PC-9 (cell line): ENCODE measurements around the gene ST8SIA1.

Experiments used
- CTCF ChIP-seq: fragments of 200-600 bp; sonication (generic); conservative IDR thresholded peaks from 2 replicates; pipeline ENCODE4 v1.6.1; 2017; ENCODE audit warnings: mixed run types, antibody characterized with exemption, mild to moderate bottlenecking, moderate library complexity
- EZH2 ChIP-seq: fragments of 200-600 bp; sonication (generic); IDR thresholded peaks from 2 replicates; pipeline ENCODE4 v1.8.0; 2017; ENCODE audit warnings: antibody characterized with exemption, low read depth

- no peak for TF ChIP-seq CTCF
- TF ChIP-seq EZH2, result no peak
Observed at GRCh38 chr12:22372277-22372837, 37.9 kb upstream of the ST8SIA1 start.
